OCI-LY1 (cell line): ENCODE results near the gene TMEM30A.

ENCODE experiments used
- H2AFZ ChIP-seq: fragments of 200-600 bp; sonication (generic), shearing (Covaris generic); 2 replicates; pipeline ENCODE4 v1.6.0; 2014; ENCODE audit warnings: antibody characterized with exemption, mild to moderate bottlenecking, low read length
- H3F3A ChIP-seq: fragments of 200-600 bp; sonication (generic), shearing (Covaris generic); 2 replicates; pipeline ENCODE4 v1.6.0; 2014; ENCODE audit warnings: mild to moderate bottlenecking, antibody characterized with exemption, low read length, moderate library complexity; ENCODE audit not compliant: insufficient read depth
- H3K27ac ChIP-seq: fragments of 200-600 bp; sonication (generic); 2 replicates; pipeline ENCODE4 v1.5.1; 2014; ENCODE audit warnings: low read length, mixed run types, mild to moderate bottlenecking, low read depth; ENCODE audit not compliant: poor library complexity, severe bottlenecking
- H3K27me3 ChIP-seq: fragments of 200-600 bp; sonication (generic); 2 replicates; pipeline ENCODE4 v1.6.0; 2014; ENCODE audit warnings: antibody characterized with exemption, mild to moderate bottlenecking, low read length, moderate library complexity; ENCODE audit not compliant: insufficient read depth
- H3K36me3 ChIP-seq: fragments of 200-600 bp; sonication (generic); 2 replicates; pipeline ENCODE4 v1.6.1; 2014; ENCODE audit warnings: mild to moderate bottlenecking, antibody characterized with exemption, low read length, moderate library complexity, mixed read lengths; ENCODE audit not compliant: insufficient read depth
- H3K4me1 ChIP-seq: fragments of 200-600 bp; sonication (generic); 2 replicates; pipeline ENCODE4 v1.5.1; 2014; ENCODE audit warnings: mild to moderate bottlenecking, low read length, moderate library complexity; ENCODE audit not compliant: insufficient read depth, severe bottlenecking
- H3K4me2 ChIP-seq: fragments of 200-600 bp; sonication (generic), shearing (Covaris generic); 2 replicates; pipeline ENCODE4 v1.6.1; 2014; ENCODE audit warnings: low read length
- H3K4me3 ChIP-seq: fragments of 200-600 bp; sonication (generic); 2 replicates; pipeline ENCODE4 v1.5.1; 2014; ENCODE audit warnings: low read length, low read depth, mild to moderate bottlenecking, mixed read lengths; ENCODE audit not compliant: poor library complexity, severe bottlenecking
- H3K79me2 ChIP-seq: fragments of 200-600 bp; shearing (Covaris generic); 2 replicates; pipeline ENCODE4 v1.6.1; 2016; ENCODE audit warnings: mixed run types, low read length, mixed read lengths; ENCODE audit not compliant: insufficient read depth
- H3K9ac ChIP-seq: fragments of 200-600 bp; sonication (generic), shearing (Covaris generic); 2 replicates; pipeline ENCODE4 v1.6.1; 2014; ENCODE audit warnings: mild to moderate bottlenecking, low read length, mixed read lengths
- H3K9me2 ChIP-seq: fragments of 200-600 bp; sonication (generic), shearing (Covaris generic); 2 replicates; pipeline ENCODE4 v1.6.1; 2014; ENCODE audit warnings: low read depth, mild to moderate bottlenecking, low read length, mixed read lengths
- H3K9me3 ChIP-seq: fragments of 200-600 bp; shearing (Covaris generic); 2 replicates; pipeline ENCODE4 v1.6.1; 2014; ENCODE audit warnings: low read length, mixed read lengths
- H4K20me1 ChIP-seq: fragments of 200-600 bp; sonication (generic), shearing (Covaris generic); 2 replicates; pipeline ENCODE4 v1.6.0; 2016; ENCODE audit warnings: mild to moderate bottlenecking, low read length; ENCODE audit not compliant: insufficient read depth
- EZH2 ChIP-seq: fragments of 200-600 bp; sonication (generic), shearing (Covaris generic); IDR thresholded peaks from 2 replicates; pipeline ENCODE4 v1.8.0; 2017; ENCODE audit warnings: borderline replicate concordance, mixed run types, mild to moderate bottlenecking, antibody characterized with exemption, low read length, moderate library complexity, mixed read lengths
- TF ChIP-seq, protein P1 (sequence below): fragments of 200-600 bp; sonication (generic), shearing (Covaris generic); IDR thresholded peaks from 2 replicates; pipeline ENCODE4 v1.5.1; 2017; ENCODE audit warnings: mild to moderate bottlenecking, antibody characterized with exemption, low read length, moderate library complexity, mixed read lengths

The TMEM30A gene

DNA sequence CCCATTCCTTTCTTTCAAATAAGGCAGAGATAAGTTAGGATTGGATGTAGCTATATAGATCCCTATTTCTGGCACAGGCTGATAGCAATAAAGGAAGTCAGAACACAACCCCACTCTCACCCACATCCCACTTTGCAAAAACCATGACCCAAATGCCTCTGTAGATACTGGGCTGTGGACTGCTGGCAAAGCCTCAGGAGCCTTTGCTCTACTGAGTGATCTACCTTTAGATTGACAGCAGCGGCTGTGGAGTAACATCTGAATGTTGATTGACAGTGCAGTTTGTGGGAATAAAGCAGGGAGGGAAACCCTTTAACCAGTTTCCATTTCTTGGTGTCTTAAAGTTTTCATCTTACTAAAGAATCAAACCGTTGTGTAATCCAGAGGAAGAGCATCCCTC, 6.7 kb upstream of the TMEM30A start:
- H3K27me3 ChIP-seq = no peaks in the 10 kb centered on the region
- H3K4me3 ChIP-seq = no peak overlapping the region
- H3K9me3 ChIP-seq = no peaks in the 10 kb centered on the region
- no peaks in the 10 kb centered on the region; the same call in 1 of the 2 replicates for H3F3A ChIP-seq
- no peak overlapping the region for H3K27ac ChIP-seq
- H3K36me3 ChIP-seq = no peaks in the 10 kb centered on the region
- H3K4me2 ChIP-seq = no peak overlapping the region
- H3K4me1 ChIP-seq = peaks cover 15% of the 10 kb centered on the region
- peaks cover 2% of the 10 kb centered on the region; the same call in 1 of the 2 replicates for H3K79me2 ChIP-seq
- H3K9me2 ChIP-seq = no peaks in the 10 kb centered on the region
- H4K20me1 ChIP-seq = no peaks in the 10 kb centered on the region
- TF ChIP-seq EZH2 = no peak
- TF ChIP-seq, protein P1, sequence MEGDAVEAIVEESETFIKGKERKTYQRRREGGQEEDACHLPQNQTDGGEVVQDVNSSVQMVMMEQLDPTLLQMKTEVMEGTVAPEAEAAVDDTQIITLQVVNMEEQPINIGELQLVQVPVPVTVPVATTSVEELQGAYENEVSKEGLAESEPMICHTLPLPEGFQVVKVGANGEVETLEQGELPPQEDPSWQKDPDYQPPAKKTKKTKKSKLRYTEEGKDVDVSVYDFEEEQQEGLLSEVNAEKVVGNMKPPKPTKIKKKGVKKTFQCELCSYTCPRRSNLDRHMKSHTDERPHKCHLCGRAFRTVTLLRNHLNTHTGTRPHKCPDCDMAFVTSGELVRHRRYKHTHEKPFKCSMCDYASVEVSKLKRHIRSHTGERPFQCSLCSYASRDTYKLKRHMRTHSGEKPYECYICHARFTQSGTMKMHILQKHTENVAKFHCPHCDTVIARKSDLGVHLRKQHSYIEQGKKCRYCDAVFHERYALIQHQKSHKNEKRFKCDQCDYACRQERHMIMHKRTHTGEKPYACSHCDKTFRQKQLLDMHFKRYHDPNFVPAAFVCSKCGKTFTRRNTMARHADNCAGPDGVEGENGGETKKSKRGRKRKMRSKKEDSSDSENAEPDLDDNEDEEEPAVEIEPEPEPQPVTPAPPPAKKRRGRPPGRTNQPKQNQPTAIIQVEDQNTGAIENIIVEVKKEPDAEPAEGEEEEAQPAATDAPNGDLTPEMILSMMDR = no peak
- H3K9ac ChIP-seq = no peak overlapping the region
- H2AFZ ChIP-seq = no peak overlapping the region

DNA sequence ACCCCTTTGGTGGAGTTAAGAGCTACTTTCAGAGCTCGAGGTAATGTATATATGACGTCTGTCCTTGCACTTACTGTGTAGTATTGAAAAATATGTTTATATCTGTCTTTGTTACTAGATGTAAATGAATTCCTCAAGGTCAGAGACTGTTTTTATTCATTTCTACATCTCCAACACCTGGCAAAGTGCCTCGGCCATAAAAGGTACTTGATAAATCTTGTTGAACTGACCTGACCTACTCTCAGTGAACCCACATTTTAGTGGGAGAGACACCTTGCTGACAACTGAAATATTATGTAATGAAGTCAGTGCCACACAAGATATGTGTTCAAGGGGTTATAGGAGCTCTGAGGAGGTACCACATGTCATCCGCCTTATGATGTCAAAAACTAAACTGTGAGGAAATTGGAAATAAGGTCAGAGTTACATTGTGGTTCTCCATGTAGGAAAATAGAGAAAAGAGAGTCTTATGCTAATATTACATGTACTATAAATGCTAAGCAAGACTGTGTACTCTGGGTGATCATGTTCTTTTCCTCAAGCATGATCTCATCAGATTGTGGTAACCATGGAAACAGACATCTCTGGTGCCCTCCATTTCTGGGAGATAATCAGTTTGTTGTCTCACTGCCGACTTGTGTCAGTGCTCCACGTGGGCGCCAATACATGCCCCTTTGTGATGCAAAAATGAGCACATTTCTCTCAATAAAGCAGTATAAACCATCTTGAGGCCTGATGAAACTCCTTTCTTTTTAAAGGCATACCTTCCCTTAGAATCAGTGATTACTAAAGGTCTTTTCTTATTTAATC, 5.7 kb upstream of the TMEM30A start:
- H3K9ac ChIP-seq = no peak overlapping the region
- H3F3A ChIP-seq = no peaks in the 10 kb centered on the region; the same call in 1 of the 2 replicates
- no peak overlapping the region for H3K4me2 ChIP-seq
- H3K36me3 ChIP-seq = no peaks in the 10 kb centered on the region
- H2AFZ ChIP-seq = no peak overlapping the region
- H3K4me3 ChIP-seq = no peak overlapping the region
- H3K9me3 ChIP-seq = no peaks in the 10 kb centered on the region
- H3K27ac ChIP-seq = no peak overlapping the region
- peaks cover 25% of the 10 kb centered on the region for H3K4me1 ChIP-seq
- TF ChIP-seq, protein P1 = no peak
- TF ChIP-seq EZH2 = no peak
- H3K27me3 ChIP-seq = no peaks in the 10 kb centered on the region
- H3K9me2 ChIP-seq = no peaks in the 10 kb centered on the region
- H4K20me1 ChIP-seq = no peaks in the 10 kb centered on the region
- peaks cover 9% of the 10 kb centered on the region for H3K79me2 ChIP-seq

DNA sequence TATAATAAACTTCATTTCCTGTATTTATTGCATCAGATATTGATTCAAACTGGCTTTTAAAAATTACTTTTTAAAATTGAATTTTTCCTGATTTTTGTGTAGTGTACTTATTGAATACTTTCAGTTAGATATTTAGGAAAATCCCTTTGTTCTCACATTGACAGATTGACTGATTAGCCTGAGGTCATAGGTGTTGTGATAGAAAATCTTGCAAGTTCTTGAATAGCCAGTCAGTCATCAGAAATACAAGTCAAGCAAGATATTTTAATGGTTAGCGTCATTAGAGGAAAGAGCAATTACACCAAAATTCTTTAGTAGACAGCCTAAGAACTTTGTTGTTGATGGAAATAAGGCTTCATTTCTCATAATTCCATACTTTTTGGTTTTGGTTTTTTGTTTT, 3.4 kb upstream of the TMEM30A start:
- peaks cover 22% of the 10 kb centered on the region for H3K79me2 ChIP-seq
- H3K9ac ChIP-seq = no peak overlapping the region
- H3K4me1 ChIP-seq = peaks cover 31% of the 10 kb centered on the region
- no peaks in the 10 kb centered on the region for H4K20me1 ChIP-seq
- no peaks in the 10 kb centered on the region for H3K9me2 ChIP-seq
- no peaks in the 10 kb centered on the region; the same call in 1 of the 2 replicates for H3F3A ChIP-seq
- H3K4me2 ChIP-seq = no peak overlapping the region
- H3K36me3 ChIP-seq = no peaks in the 10 kb centered on the region
- no peaks in the 10 kb centered on the region for H3K9me3 ChIP-seq
- no peak for TF ChIP-seq EZH2
- TF ChIP-seq, protein P1 = no peak
- H3K27me3 ChIP-seq = no peaks in the 10 kb centered on the region
- no peak overlapping the region for H3K4me3 ChIP-seq
- no peak overlapping the region for H3K27ac ChIP-seq
- no peak overlapping the region for H2AFZ ChIP-seq
